NCI-H1048 (cell line): Measurements from ENCODE around the gene UBQLN4.

Experiments used
- DNase-seq: peaks from one replicate; lab custom pipeline; 2025; lab: John Stamatoyannopoulos, UW

UBQLN4 gene

GRCh38 chr1:156053768-156054499 lies at the start of gene UBQLN4:
TSS of gene UBQLN4 (minus strand) at chr1:156053798. CDS start at chr1:156053701, 97 bp downstream.
- DNase-seq: peak; percentile 85

- no peak for DNase-seq
These were observed 49.3 kb upstream of the UBQLN4 start for GRCh38 chr1:156102633-156103511.

- no peak for DNase-seq
These were observed 48.3 kb upstream of the UBQLN4 start for GRCh38 chr1:156101880-156102279.

GRCh38 chr1:156100205-156100995 lies 46.8 kb upstream of the UBQLN4 start:
- DNase-seq: no peak

GRCh38 chr1:156099282-156099681 lies 45.7 kb upstream of the UBQLN4 start:
- no peak for DNase-seq

GRCh38 chr1:156098784-156099183 lies 45.2 kb upstream of the UBQLN4 start:
- no peak for DNase-seq

GRCh38 chr1:156097499-156098178 lies 44.0 kb upstream of the UBQLN4 start:
- no peak for DNase-seq

- DNase-seq: peak; percentile 53
These were observed 43.2 kb upstream of the UBQLN4 start for GRCh38 chr1:156096640-156097391.

- DNase-seq: no peak
These were observed 42.4 kb upstream of the UBQLN4 start for GRCh38 chr1:156095906-156096508.

GRCh38 chr1:156091610-156092009 lies 38.0 kb upstream of the UBQLN4 start:
- DNase-seq: no peak

- peak; percentile 92 for DNase-seq
These were observed 37.2 kb upstream of the UBQLN4 start for GRCh38 chr1:156090840-156091188.

- DNase-seq: no peak
These were observed 36.7 kb upstream of the UBQLN4 start for GRCh38 chr1:156090138-156090839.

- DNase-seq: no peak
These were observed 36.1 kb upstream of the UBQLN4 start for GRCh38 chr1:156089704-156090103.

GRCh38 chr1:156086256-156086662 lies 32.7 kb upstream of the UBQLN4 start:
- no peak for DNase-seq

- DNase-seq: no peak
These were observed 30.5 kb upstream of the UBQLN4 start for GRCh38 chr1:156083800-156084790.

- DNase-seq: peak; percentile 82
These were observed 28.9 kb upstream of the UBQLN4 start, which contains the start of gene MEX3A for GRCh38 chr1:156082309-156083091. TSS of gene MEX3A (minus strand) at chr1:156082465. CDS start at chr1:156081998, 467 bp downstream.

GRCh38 chr1:156081917-156082308 lies 28.3 kb upstream of the UBQLN4 start:
- no peak for DNase-seq
